Hepatocyte (in vitro differentiated cells): ENCODE results near the gene FBN1.

ENCODE experiments used
- EZH2phosphoT487 ChIP-seq: fragments of 200-600 bp; sonication (generic); IDR thresholded peaks from one replicate; pipeline ENCODE4 v1.6.1; 2018; ENCODE audit warnings: antibody characterized with exemption, mild to moderate bottlenecking, low read depth, moderate library complexity; ENCODE audit not compliant: unreplicated experiment, severe bottlenecking
- TF ChIP-seq, protein P1 (sequence below): fragments of 200-600 bp; sonication (generic); IDR thresholded peaks from 2 replicates; pipeline ENCODE4 v1.5.1; 2016; ENCODE audit warnings: antibody characterized with exemption, mild to moderate bottlenecking; ENCODE audit not compliant: poor library complexity

DNA sequence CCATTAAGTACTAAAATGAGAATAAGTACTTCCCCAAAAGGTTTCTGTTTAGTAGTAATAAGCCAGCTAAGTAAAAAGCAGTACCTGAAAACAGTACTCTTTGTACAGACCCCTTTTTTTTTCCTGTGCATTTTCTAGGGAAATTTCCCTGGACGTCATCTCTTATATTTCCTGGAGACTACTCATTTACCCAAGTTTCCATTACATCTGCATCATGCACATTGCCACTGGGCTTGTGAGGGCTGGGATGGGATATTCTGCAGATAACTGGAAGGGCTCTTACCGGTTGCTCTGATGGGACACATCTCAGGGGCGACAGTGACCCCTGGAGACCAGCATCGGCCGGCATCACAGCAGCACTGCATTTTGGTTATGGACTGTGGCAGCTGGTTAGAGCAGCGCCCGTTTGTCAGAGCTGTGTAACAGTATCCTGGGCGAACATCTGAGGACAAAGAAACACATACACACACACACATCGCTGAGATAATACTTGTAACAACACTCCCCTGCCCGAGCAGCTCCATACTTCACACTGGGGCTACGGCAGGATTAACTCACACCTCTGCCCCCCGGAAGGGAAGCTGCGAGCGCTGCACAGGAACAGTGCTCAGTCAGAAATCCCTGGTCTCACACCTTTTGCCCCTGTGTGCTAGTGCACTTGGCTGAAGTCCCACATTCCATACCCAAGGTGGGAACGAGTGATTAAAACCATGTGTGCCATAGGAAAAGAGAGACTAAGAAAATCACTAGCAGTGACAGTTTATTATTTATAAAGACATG lies 124.9 kb downstream of the FBN1 start:
- TF ChIP-seq, protein P1, sequence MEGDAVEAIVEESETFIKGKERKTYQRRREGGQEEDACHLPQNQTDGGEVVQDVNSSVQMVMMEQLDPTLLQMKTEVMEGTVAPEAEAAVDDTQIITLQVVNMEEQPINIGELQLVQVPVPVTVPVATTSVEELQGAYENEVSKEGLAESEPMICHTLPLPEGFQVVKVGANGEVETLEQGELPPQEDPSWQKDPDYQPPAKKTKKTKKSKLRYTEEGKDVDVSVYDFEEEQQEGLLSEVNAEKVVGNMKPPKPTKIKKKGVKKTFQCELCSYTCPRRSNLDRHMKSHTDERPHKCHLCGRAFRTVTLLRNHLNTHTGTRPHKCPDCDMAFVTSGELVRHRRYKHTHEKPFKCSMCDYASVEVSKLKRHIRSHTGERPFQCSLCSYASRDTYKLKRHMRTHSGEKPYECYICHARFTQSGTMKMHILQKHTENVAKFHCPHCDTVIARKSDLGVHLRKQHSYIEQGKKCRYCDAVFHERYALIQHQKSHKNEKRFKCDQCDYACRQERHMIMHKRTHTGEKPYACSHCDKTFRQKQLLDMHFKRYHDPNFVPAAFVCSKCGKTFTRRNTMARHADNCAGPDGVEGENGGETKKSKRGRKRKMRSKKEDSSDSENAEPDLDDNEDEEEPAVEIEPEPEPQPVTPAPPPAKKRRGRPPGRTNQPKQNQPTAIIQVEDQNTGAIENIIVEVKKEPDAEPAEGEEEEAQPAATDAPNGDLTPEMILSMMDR: no peak
- no peak for TF ChIP-seq EZH2phosphoT487
